ENCODE measurements around the gene PDZD2. TPM values are rescaled to one million over a fixed set of nuclear protein-coding genes. Genes with fewer than 3 reads are reported as not detected.
A peak's percentile ranks its signal among the peaks of the same experiment; 100 is the strongest.
"Not testable (repeated sequence)": the region's sequence is repeated elsewhere in the genome, so short reads cannot be mapped to it uniquely, and the experiment has no call there.

The PDZD2 gene
- total RNA-seq, 4 donors from 2014 or later: 10.2 to 15.0 (median 12.2) TPM

DNA sequence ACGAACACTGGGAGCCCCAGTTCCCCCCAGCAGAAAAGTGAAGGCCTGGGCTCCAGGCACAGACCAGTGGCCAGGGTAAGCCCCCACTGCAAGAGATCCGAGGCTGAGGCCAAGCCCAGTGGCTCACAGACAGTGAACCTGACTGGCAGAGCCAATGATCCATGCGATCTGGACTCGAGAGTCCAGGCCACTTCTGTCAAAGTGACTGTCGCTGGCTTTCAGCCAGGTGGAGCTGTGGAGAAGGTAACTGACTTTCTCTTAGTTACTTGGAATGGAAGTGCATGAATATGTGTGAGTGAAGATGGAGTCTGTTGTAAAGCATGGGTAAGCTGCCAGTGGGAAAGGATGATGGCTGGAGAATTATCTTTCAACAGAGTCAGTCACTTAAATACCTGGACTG lies 435.5 kb downstream of the PDZD2 start:
- DNase-seq (ENCODE audit: extremely low spot score): no peak
- peaks cover 0 to 13% (median 0%) of the 10 kb centered on the region in 4 donors for H3K4me1 ChIP-seq
- no peak overlapping the region for H3K4me3 ChIP-seq
- H3K36me3 ChIP-seq: peaks cover 0 to 65% (median 7%) of the 10 kb centered on the region in 4 donors
- intact Hi-C loops (cut with DNase I): loop anchor here (2.0 kb wide), 1 partner anchor 250 kb away; no protein-coding TSS in a partner anchor
- H3K27ac ChIP-seq (replicated peaks in 1 of 4): no peak overlapping the region
- TF ChIP-seq CTCF (IDR thresholded peaks at IDR 0.05) (no peak), POLR2AphosphoS5 (IDR thresholded peaks at IDR 0.05) (no peak), EP300 (IDR thresholded peaks at IDR 0.05) (no peak), POLR2A (IDR thresholded peaks at IDR 0.05; ENCODE audit: low read depth) (no peak)
- 70% methylated on average over 4 of the region's 5 CpGs for WGBS
- no peaks in the 10 kb centered on the region for H3K9me3 ChIP-seq
- H3K27me3 ChIP-seq: no peaks in the 10 kb centered on the region

GRCh38 chr5:32076699-32077695 lies 438.1 kb downstream of the PDZD2 start:
- Histone ChIP-seq H3K36me3 (peaks cover 0 to 56% (median 7%) of the 10 kb centered on the region in 4 donors), H3K4me3 (no peak overlapping the region), H3K4me1 (peaks cover 0 to 13% (median 0%) of the 10 kb centered on the region in 4 donors), H3K27ac (replicated peaks in 1 of 4) (no peak overlapping the region), H3K27me3 (no peaks in the 10 kb centered on the region), H3K9me3 (no peaks in the 10 kb centered on the region)
- TF ChIP-seq POLR2AphosphoS5 (IDR thresholded peaks at IDR 0.05): no peak
- peak; percentile 58 to 71 (median 70) for TF ChIP-seq CTCF (IDR thresholded peaks at IDR 0.05)
- intact Hi-C loops (cut with DNase I): no loop called here
- WGBS: 46% methylated on average over 4 of the region's 4 CpGs
- no peak for DNase-seq (ENCODE audit: extremely low spot score)

DNA sequence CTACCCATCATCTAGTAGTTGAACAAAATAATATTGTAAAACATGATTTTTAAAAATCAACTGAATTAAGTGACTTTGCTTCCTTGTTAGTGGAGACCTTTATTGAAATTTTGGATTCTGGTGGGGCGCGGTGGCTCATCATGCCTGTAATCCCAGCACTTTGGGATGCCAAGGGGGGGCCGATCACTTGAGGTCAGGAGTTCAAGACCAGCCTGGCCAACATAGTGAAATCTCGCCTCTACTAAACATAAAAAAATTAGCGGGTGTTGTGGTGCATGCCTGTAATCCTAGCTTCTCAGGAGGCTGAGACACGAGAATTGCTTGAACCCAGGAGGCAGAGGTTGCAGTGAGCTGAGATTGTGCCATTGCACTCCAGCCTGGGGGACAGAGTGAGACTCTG lies 439.9 kb downstream of the PDZD2 start:
- 95% methylated on average over 6 of the region's 6 CpGs for WGBS
- H3K4me3 ChIP-seq; H3K9me3 ChIP-seq; intact Hi-C loops (cut with DNase I); H3K27ac ChIP-seq (replicated peaks in 1 of 4); H3K27me3 ChIP-seq; DNase-seq (ENCODE audit: extremely low spot score): not testable (repeated sequence)
- Histone ChIP-seq H3K36me3 (peaks cover 0 to 46% (median 4%) of the 10 kb centered on the region in 4 donors), H3K4me1 (peaks cover 0 to 11% (median 0%) of the 10 kb centered on the region in 4 donors)

- H3K4me1 ChIP-seq; DNase-seq (ENCODE audit: extremely low spot score); H3K27me3 ChIP-seq; H3K9me3 ChIP-seq; intact Hi-C loops (cut with DNase I); H3K4me3 ChIP-seq; H3K27ac ChIP-seq (replicated peaks in 1 of 4): not testable (repeated sequence)
- peaks cover 0 to 37% (median 1%) of the 10 kb centered on the region in 4 donors for H3K36me3 ChIP-seq
- 100% methylated on average over 1 of the region's 1 CpG for WGBS
Observed at GRCh38 chr5:32080565-32080964, 441.6 kb downstream of the PDZD2 start.

DNA sequence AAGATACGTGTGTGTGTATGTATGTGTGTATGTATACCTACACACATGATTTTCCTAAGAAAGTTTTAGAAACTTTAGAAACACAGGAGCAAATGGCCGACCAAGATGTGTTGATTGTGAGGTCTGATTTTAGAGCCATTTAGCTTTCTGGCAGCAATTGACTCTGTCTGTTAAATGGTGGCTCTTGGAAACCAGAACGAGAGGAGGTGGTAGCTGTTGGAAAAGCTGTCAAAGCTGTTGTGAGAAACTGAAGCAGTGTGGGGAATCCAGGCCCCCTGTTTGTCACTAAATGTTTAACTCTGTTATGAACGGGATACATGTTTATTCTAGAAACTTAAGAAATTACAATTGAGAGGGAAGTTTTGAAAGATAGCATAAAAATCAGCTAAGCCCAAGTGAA lies 443.8 kb downstream of the PDZD2 start:
- WGBS: 63% methylated on average over 4 of the region's 4 CpGs
- peaks cover 0 to 43% (median 8%) of the 10 kb centered on the region in 4 donors for H3K36me3 ChIP-seq
- intact Hi-C loops (cut with DNase I): no loop called here
- H3K4me1 ChIP-seq: no peaks in the 10 kb centered on the region
- H3K27ac ChIP-seq (replicated peaks in 1 of 4): no peak overlapping the region
- DNase-seq (ENCODE audit: extremely low spot score): no peak
- no peaks in the 10 kb centered on the region for H3K9me3 ChIP-seq
- no peak for TF ChIP-seq EP300 (IDR thresholded peaks at IDR 0.05)
- no peak for TF ChIP-seq CTCF (IDR thresholded peaks at IDR 0.05)
- no peak for TF ChIP-seq POLR2A (IDR thresholded peaks at IDR 0.05; ENCODE audit: low read depth)
- no peak for TF ChIP-seq POLR2AphosphoS5 (IDR thresholded peaks at IDR 0.05)
- H3K4me3 ChIP-seq: no peak overlapping the region
- H3K27me3 ChIP-seq: no peaks in the 10 kb centered on the region

Data from esophagus muscularis mucosa (tissue), 4 donors.